HEK293 (cell line): Measurements from ENCODE around the gene TNN.

ENCODE experiments used
- ATF2 ChIP-seq: fragments of 450-650 bp; formaldehyde crosslinking; IDR thresholded peaks from 2 replicates; pipeline ENCODE4 v1.5.1; 2016; ENCODE audit warnings: missing biosample characterization, missing genetic modification characterization, low read depth
- MEIS1 ChIP-seq: sonication (generic); formaldehyde crosslinking; IDR thresholded peaks from 2 replicates; pipeline ENCODE4 v1.8.1; 2022; ENCODE audit warnings: missing genetic modification reagents, mild to moderate bottlenecking, borderline replicate concordance
- ZBTB17 ChIP-seq: fragments of 450-650 bp; formaldehyde crosslinking; IDR thresholded peaks from 2 replicates; pipeline ENCODE4 v1.5.1; 2016; ENCODE audit warnings: missing biosample characterization, missing genetic modification characterization
- ZFP69B ChIP-seq: fragments of 450-650 bp; formaldehyde crosslinking; IDR thresholded peaks from 2 replicates; pipeline ENCODE4 v1.5.1; 2016; ENCODE audit warnings: missing biosample characterization, missing genetic modification characterization
- ZNF114 ChIP-seq: fragments of 450-650 bp; formaldehyde crosslinking; IDR thresholded peaks from 2 replicates; pipeline ENCODE4 v1.5.0; 2017; ENCODE audit warnings: missing biosample characterization, missing genetic modification characterization
- ZNF18 ChIP-seq: fragments of 450-650 bp; formaldehyde crosslinking; IDR thresholded peaks from 2 replicates; pipeline ENCODE4 v1.5.1; 2016; ENCODE audit warnings: missing biosample characterization, missing genetic modification characterization
- ZNF23 ChIP-seq: fragments of 450-650 bp; formaldehyde crosslinking; IDR thresholded peaks from 2 replicates; pipeline ENCODE4 v1.5.1; 2016; ENCODE audit warnings: missing biosample characterization, missing genetic modification characterization, borderline replicate concordance
- ZNF362 ChIP-seq: fragments of 450-650 bp; formaldehyde crosslinking; IDR thresholded peaks from 2 replicates; pipeline ENCODE4 v1.5.1; 2016; ENCODE audit warnings: missing biosample characterization, missing genetic modification characterization
- ZNF777 ChIP-seq: fragments of 450-650 bp; formaldehyde crosslinking; IDR thresholded peaks from 2 replicates; pipeline ENCODE4 v1.5.1; 2017; ENCODE audit warnings: missing biosample characterization, missing genetic modification characterization, borderline replicate concordance
- TF ChIP-seq, protein P1 (sequence below): fragments of 450-650 bp; formaldehyde crosslinking; IDR thresholded peaks from 2 replicates; pipeline ENCODE4 v1.5.1; 2016; ENCODE audit warnings: missing biosample characterization, missing genetic modification characterization
- TF ChIP-seq, protein P2 (sequence below): fragments of 450-650 bp; formaldehyde crosslinking; IDR thresholded peaks from 2 replicates; pipeline ENCODE4 v1.5.1; 2016; ENCODE audit warnings: missing biosample characterization, missing genetic modification characterization
- TF ChIP-seq, protein P3 (sequence below): fragments of 450-650 bp; formaldehyde crosslinking; IDR thresholded peaks from 2 replicates; pipeline ENCODE4 v1.5.1; 2017; ENCODE audit warnings: missing biosample characterization, missing genetic modification characterization

GRCh38 chr1:175042650-175043049 lies 25.0 kb upstream of the TNN start:
- no peak for TF ChIP-seq ZFP69B (tag by site-specific recombination)
- TF ChIP-seq, protein P1, sequence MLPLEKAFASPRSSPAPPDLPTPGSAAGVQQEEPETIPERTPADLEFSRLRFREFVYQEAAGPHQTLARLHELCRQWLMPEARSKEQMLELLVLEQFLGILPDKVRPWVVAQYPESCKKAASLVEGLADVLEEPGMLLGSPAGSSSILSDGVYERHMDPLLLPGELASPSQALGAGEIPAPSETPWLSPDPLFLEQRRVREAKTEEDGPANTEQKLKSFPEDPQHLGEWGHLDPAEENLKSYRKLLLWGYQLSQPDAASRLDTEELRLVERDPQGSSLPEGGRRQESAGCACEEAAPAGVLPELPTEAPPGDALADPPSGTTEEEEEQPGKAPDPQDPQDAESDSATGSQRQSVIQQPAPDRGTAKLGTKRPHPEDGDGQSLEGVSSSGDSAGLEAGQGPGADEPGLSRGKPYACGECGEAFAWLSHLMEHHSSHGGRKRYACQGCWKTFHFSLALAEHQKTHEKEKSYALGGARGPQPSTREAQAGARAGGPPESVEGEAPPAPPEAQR (tag by site-specific recombination), result no peak
- TF ChIP-seq ATF2 (tag by site-specific recombination), result no peak
- TF ChIP-seq ZNF23 (tag by site-specific recombination), result no peak
- no peak for TF ChIP-seq ZBTB17 (tag by site-specific recombination)
- no peak for TF ChIP-seq ZNF777
- TF ChIP-seq, protein P2, sequence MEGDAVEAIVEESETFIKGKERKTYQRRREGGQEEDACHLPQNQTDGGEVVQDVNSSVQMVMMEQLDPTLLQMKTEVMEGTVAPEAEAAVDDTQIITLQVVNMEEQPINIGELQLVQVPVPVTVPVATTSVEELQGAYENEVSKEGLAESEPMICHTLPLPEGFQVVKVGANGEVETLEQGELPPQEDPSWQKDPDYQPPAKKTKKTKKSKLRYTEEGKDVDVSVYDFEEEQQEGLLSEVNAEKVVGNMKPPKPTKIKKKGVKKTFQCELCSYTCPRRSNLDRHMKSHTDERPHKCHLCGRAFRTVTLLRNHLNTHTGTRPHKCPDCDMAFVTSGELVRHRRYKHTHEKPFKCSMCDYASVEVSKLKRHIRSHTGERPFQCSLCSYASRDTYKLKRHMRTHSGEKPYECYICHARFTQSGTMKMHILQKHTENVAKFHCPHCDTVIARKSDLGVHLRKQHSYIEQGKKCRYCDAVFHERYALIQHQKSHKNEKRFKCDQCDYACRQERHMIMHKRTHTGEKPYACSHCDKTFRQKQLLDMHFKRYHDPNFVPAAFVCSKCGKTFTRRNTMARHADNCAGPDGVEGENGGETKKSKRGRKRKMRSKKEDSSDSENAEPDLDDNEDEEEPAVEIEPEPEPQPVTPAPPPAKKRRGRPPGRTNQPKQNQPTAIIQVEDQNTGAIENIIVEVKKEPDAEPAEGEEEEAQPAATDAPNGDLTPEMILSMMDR, result no peak
- no peak for TF ChIP-seq MEIS1 (CRISPR knock-in tag)
- no peak for TF ChIP-seq ZNF362
- TF ChIP-seq, protein P3, sequence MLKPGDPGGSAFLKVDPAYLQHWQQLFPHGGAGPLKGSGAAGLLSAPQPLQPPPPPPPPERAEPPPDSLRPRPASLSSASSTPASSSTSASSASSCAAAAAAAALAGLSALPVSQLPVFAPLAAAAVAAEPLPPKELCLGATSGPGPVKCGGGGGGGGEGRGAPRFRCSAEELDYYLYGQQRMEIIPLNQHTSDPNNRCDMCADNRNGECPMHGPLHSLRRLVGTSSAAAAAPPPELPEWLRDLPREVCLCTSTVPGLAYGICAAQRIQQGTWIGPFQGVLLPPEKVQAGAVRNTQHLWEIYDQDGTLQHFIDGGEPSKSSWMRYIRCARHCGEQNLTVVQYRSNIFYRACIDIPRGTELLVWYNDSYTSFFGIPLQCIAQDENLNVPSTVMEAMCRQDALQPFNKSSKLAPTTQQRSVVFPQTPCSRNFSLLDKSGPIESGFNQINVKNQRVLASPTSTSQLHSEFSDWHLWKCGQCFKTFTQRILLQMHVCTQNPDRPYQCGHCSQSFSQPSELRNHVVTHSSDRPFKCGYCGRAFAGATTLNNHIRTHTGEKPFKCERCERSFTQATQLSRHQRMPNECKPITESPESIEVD (tag by site-specific recombination), result no peak
- no peak for TF ChIP-seq ZNF114
- no peak for TF ChIP-seq ZNF18 (tag by site-specific recombination)
